Measurements from ENCODE around the gene HORMAD1.
"Not testable (repeated sequence)": the region's sequence is repeated elsewhere in the genome, so short reads cannot be mapped to it uniquely, and the experiment has no call there.

The HORMAD1 gene

DNA sequence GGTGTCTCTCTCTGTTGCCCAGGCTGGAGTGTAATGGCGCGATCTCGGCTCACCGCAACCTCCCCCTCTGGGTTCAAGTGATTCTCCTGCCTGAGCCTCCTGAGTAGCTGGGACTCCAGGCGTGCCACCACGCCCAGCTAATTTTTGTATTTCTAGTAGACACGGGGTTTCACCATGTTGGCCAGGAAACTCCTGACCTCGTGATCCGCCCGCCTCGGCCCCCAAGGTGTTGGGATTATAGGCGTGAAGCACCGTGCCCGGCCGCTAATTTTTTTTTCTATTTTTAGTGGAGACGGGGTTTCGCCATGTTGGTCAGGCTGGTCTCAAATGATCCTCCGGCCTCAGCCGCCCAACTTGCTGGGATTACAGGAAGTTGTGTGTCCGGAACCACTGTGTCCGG, 597 bp downstream of the HORMAD1 start:
- H3K27ac Mint-ChIP-seq: no peak overlapping the region
- H3K36me3 Mint-ChIP-seq: no peaks in the 10 kb centered on the region
- H3K9me3 Mint-ChIP-seq: no peaks in the 10 kb centered on the region

DNA sequence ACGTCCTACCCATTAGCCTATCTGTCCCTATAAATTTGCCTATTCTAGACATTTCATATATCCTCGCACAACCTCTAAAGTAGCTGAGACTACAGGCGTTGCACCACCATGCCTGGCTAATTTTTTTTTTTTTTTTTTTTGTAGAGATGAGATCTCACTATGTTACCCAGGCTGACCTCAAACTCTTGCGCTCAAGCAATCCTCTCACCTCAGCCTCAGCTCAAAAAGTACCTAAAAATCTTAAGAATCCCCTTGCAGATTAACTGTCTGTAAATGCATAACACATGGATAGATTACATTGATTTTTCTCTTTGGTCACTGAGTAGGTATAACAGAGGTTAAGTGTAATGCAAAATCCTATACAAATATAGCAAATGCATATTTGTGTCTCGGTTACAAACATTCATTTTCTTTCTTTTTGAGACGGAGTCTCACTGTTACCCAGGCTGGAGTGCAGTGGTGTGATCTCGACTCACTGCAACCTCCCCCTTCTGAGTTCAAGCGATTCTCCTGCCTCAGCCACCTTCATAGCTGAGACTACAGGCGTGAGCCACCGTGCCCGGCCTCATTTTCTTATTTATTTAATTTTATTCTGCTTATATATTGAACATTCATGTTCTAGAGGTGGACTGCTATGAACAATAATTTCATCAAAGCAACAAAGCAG, 2.3 kb downstream of the HORMAD1 start:
- Mint-ChIP-seq H3K9me3 (no peaks in the 10 kb centered on the region), H3K27ac (no peak overlapping the region), H3K36me3 (no peaks in the 10 kb centered on the region), H3K4me1 (no peaks in the 10 kb centered on the region), H3K27me3 (no peaks in the 10 kb centered on the region), H3K4me3 (no peak overlapping the region)

More for the DNA sequence above, 597 bp downstream of the HORMAD1 start:
- Mint-ChIP-seq H3K4me3 (no peak overlapping the region), H3K27me3 (no peaks in the 10 kb centered on the region), H3K4me1 (no peaks in the 10 kb centered on the region)

DNA sequence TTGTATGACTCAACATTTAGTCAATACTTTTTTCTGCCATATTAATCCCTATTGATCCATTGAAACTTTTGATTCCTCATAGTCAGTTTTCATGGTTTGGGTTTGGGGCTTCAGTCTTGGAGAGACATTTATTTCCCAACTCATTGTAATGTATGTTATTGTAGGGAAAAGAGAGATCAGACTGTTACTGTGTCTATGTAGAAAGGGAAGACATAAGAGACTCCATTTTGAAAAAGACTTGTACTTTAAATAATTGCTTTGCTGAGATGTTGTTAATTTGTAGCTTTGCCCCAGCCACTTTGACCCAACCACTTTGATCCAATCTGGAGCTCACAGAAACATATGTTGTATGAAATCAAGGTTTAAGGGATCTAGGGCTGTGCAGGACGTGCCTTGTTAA, 11.7 kb downstream of the HORMAD1 start:
- H3K9me3 Mint-ChIP-seq, H3K27ac Mint-ChIP-seq, H3K4me1 Mint-ChIP-seq, H3K36me3 Mint-ChIP-seq, H3K4me3 Mint-ChIP-seq, H3K27me3 Mint-ChIP-seq: not testable (repeated sequence)

DNA sequence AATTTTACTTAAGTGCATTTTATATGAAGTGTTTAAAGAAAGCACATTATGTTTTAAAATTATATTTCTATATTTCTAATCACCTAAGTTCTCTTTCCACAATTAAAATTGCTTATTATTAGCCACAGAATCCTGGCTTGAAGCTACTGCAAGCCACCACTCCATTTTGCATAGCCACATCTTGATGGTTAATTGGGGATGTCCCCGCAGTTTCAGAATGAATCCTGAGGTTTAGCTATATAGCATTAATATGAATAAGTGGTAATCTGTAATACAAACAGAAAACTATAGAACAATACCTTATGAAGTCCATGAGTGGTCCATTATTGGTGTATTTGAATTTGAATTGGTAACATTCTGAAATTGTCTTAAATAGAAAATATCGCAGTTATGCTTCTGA, 12.1 kb downstream of the HORMAD1 start:
- no peaks in the 10 kb centered on the region for H3K4me1 Mint-ChIP-seq
- no peaks in the 10 kb centered on the region for H3K36me3 Mint-ChIP-seq
- no peaks in the 10 kb centered on the region for H3K9me3 Mint-ChIP-seq
- no peak overlapping the region for H3K4me3 Mint-ChIP-seq
- no peaks in the 10 kb centered on the region for H3K27me3 Mint-ChIP-seq
- no peak overlapping the region for H3K27ac Mint-ChIP-seq

DNA sequence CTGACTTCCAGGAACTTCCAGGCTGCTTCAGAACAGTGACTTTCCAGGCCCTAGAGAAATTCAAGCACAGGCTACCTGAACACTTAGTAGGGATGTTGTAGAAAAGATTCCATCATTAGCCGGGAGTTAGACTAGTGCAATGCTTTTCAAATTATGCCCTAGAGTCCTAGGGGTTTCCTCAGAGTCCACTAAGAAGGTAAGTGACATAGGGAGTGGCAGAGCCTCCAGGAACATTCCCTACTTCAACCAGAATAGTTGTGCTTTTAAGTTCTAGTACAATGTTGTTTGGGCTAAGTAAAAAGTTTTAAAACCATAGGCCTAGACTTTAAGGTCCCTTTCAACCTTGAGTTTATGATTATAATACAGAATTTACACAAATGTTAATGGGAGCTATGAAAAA, 14.6 kb downstream of the HORMAD1 start:
- H3K9me3 Mint-ChIP-seq: no peaks in the 10 kb centered on the region
- H3K27me3 Mint-ChIP-seq: no peaks in the 10 kb centered on the region
- H3K36me3 Mint-ChIP-seq: no peaks in the 10 kb centered on the region
- H3K4me3 Mint-ChIP-seq: no peak overlapping the region
- H3K27ac Mint-ChIP-seq: no peak overlapping the region
- no peaks in the 10 kb centered on the region for H3K4me1 Mint-ChIP-seq

DNA sequence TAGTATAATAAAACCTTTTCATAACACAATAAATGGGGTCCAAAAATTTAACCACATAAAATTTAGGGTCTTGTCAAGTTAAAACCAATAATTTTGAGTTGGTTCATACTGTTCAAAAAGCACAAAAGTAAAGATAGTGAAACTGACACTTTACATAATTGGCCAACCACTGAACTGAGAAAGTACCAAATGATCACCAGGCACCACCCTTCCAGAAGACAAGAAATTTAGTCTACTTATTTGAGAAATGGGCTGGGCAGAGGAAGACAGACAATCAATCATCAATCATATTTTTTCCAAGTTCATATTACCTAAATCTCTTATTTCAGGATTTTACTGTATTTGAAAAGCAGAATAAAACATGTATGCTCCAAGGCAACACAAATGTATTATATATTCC, 17.3 kb downstream of the HORMAD1 start:
- no peaks in the 10 kb centered on the region for H3K36me3 Mint-ChIP-seq
- H3K9me3 Mint-ChIP-seq: no peaks in the 10 kb centered on the region
- no peak overlapping the region for H3K4me3 Mint-ChIP-seq
- H3K27ac Mint-ChIP-seq: no peak overlapping the region
- H3K4me1 Mint-ChIP-seq: peaks cover 4% of the 10 kb centered on the region
- H3K27me3 Mint-ChIP-seq: no peaks in the 10 kb centered on the region

DNA sequence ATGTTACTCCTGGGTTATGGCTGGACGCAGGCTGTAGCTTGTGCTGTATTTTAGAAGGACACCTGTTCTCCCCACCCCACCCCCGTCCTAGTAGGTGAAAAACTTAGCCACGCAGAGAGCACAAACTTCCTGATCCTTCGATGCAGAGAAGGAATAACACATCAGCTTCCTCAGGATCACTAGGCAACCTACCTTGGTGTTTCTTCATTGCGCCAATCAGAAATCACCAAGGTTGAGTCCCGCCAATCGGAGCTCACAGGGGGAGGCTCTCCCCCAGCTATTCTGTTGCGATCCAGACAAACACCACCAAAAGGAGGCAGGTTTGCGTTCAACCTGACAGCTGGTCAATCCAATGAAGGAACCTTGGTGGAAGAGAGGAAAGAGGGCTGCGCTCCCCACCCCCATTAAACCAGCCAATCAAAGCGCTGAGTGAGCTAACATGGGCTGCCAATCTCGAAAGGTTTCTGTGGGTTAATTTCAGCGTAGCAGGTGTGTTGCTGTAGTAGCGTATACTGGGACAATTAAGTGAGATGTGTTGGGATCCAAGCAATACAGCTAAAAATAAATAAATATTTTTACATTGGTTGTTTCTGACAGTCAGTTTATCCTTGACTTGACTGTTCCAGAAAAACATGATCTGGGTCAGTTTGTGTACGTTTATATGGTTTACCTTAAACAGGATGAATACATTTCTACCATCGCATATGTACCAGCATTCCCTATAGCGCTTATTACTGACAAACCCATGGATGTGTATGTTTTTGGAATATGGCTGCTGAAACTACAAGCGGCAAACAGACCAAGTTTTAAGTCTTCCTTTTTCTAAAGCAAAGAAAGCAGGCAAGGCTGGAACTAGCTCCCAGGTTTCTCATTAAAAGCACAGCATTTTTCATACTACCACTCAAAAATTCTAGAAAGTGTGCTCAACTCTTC, 23.4 kb downstream of the HORMAD1 start, which contains the start of gene GOLPH3L:
Gene GOLPH3L (minus strand): TSS at position 160 of the 933 bp plus-strand sequence. CDS start 2,316 bp downstream, outside the sequence.
- Mint-ChIP-seq H3K36me3 (peaks cover 7% of the 10 kb centered on the region), H3K27ac (peak within 1 kb of the TSS; percentile 90), H3K4me1 (peaks cover 49% of the 10 kb centered on the region), H3K4me3 (peak within 1 kb of the TSS; percentile 97), H3K27me3 (no peaks in the 10 kb centered on the region), H3K9me3 (no peaks in the 10 kb centered on the region)

DNA sequence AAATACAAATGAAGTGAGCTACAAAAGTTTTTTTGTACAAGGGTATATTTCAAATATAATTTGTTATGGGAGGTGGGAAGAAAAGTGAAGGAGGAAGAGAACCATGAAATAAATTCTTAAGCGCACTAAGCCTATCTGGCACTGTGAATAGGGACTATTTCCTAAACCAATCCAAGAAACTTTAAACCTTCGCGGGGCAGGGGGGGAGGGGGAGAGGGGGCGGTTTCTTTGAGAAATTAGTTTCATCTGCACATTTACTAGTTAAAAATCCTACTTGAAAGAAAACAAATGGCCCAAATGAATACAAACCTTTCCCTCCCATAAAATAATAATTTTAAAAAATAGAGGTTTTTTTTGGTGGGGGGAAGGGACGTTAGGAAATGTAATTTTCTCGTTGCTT, 24.1 kb downstream of the HORMAD1 start:
- Mint-ChIP-seq H3K36me3 (peaks cover 8% of the 10 kb centered on the region), H3K4me1 (peaks cover 50% of the 10 kb centered on the region)

DNA sequence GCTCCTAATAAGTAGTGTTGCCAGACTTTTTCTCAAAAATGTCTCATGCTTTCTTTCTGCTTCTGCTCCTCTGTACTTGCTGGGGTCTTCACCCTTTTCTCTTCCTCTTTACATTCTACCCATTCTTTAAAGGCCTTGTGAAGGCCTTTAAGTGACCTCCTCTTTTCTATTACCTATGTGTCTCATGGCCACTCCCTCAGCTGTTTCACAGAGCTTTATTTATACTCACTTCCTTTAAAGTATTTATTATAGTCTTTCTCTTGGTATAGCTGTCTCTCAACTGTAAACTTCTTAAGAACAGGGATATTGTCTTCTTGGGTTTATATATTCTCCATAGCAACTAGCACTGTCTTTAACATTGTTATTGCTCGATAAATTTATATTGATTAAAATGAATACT, 24.5 kb downstream of the HORMAD1 start:
- H3K36me3 Mint-ChIP-seq: peaks cover 11% of the 10 kb centered on the region
- peak overlapping the region; percentile 97 for H3K4me3 Mint-ChIP-seq
- peaks cover 53% of the 10 kb centered on the region for H3K4me1 Mint-ChIP-seq
- no peaks in the 10 kb centered on the region for H3K27me3 Mint-ChIP-seq
- H3K27ac Mint-ChIP-seq: peak overlapping the region; percentile 51
- H3K9me3 Mint-ChIP-seq: no peaks in the 10 kb centered on the region

More for the DNA sequence above, 24.1 kb downstream of the HORMAD1 start:
- Mint-ChIP-seq H3K27me3 (no peaks in the 10 kb centered on the region), H3K4me3 (peak overlapping the region; percentile 97), H3K9me3 (no peaks in the 10 kb centered on the region), H3K27ac (peak overlapping the region; percentile 90)

DNA sequence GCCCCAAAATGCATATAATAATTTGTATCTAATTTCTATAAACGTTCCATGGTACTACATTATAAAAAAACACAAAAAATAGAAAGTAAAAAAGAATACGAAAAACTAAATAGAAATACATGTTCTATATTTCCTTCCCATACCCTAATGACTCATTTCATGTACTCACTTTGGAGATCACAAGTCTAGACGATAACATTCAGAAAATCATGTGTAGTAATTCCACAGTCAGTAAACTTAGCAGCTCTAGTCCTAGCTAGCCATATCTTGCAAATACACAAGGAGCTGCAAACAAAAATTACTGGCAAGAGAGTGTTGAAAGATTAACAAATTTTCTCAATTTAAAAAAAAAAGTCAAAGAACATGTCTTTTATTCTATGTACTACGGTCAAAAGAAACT, 25.1 kb downstream of the HORMAD1 start:
- Mint-ChIP-seq H3K9me3 (no peaks in the 10 kb centered on the region), H3K4me1 (peaks cover 55% of the 10 kb centered on the region), H3K4me3 (peak overlapping the region; percentile 43), H3K27ac (peak overlapping the region; percentile 14), H3K27me3 (no peaks in the 10 kb centered on the region), H3K36me3 (peaks cover 11% of the 10 kb centered on the region)

DNA sequence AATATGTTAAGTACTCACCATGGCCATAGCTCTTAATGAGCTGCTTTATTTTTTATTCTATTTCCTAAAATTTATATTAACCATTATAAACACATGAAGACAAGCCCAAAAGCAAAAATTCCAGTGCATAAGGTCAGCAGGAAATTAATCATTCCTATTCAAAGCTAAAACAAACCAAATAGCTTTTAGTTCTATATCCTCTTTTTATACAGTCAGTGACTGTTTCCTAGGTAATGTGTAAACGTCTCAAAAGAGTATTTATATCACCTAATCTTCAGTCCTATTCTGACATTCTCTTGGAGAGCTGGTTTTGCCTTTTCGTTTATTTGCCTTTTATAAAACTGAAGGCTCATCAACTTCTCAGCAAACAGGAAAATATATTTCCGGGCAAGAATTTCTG, 28.0 kb downstream of the HORMAD1 start:
- H3K9me3 Mint-ChIP-seq: no peaks in the 10 kb centered on the region
- peaks cover 15% of the 10 kb centered on the region for H3K36me3 Mint-ChIP-seq
- H3K27me3 Mint-ChIP-seq: no peaks in the 10 kb centered on the region
- no peak overlapping the region for H3K4me3 Mint-ChIP-seq
- H3K27ac Mint-ChIP-seq: no peak overlapping the region
- H3K4me1 Mint-ChIP-seq: peaks cover 59% of the 10 kb centered on the region

DNA sequence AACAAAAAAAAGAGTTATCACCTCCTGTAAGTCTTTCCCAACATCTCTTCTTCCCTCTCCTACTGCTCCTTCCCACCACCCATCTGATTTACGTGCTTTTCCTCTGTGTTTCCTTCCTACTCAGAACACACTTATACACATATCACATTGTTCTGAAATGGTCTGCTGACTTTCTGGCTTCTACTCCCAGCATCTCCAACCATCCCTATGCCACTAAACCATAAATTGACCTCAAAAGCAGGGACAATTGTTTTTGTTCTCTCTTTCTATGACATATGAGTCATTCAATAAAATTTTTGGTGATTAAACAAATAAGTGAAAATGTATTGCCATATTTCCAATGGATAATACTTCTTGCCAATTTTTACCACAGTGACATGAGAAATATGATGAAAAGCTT, 31.9 kb downstream of the HORMAD1 start:
- no peaks in the 10 kb centered on the region for H3K9me3 Mint-ChIP-seq
- H3K4me1 Mint-ChIP-seq: peaks cover 33% of the 10 kb centered on the region
- H3K27me3 Mint-ChIP-seq: no peaks in the 10 kb centered on the region
- peak overlapping the region; percentile 31 for H3K27ac Mint-ChIP-seq
- peaks cover 12% of the 10 kb centered on the region for H3K36me3 Mint-ChIP-seq
- no peak overlapping the region for H3K4me3 Mint-ChIP-seq

DNA sequence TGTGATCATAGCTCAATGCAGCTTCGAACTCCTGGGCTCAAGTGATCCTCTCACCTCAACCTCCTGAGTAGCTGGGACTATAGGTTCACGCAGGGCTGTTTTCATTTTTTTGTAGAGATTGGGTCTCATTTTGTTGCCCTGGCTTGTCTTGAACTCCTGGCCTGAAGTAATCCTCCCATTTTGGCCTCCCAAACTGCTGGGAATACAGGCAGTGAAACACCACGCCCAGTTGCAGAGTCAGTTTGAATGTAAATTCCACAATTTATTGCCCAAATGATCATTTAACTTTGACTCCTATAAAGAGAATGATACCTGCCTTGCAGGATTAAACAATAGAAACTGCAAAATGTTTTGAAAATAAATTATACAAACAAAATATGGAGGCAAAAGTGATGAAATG, 34.4 kb downstream of the HORMAD1 start:
- Mint-ChIP-seq H3K27ac (no peak overlapping the region), H3K36me3 (peaks cover 9% of the 10 kb centered on the region), H3K4me3 (no peak overlapping the region), H3K9me3 (no peaks in the 10 kb centered on the region), H3K27me3 (no peaks in the 10 kb centered on the region), H3K4me1 (peaks cover 27% of the 10 kb centered on the region)

DNA sequence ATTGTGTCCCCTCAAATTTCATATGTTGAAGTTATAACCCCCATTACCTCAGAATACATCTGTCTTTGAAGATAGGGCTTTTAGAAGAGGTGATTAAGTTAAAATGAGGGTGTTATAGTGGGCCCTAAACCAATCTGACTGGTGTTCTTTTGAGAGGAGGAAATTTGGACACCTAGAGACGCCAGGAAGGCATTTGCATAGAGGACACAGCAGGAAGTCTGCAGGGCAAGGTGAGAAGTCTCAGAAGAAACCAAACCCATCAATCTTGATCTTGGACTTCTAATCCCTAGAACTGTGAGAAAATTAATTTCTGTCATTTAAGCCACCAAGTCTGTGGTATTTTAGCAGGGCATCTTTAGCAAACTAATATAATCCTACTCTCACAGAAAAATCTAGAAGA, 36.8 kb downstream of the HORMAD1 start:
- H3K27ac Mint-ChIP-seq: no peak overlapping the region
- H3K9me3 Mint-ChIP-seq: no peaks in the 10 kb centered on the region
- no peak overlapping the region for H3K4me3 Mint-ChIP-seq
- H3K4me1 Mint-ChIP-seq: peaks cover 21% of the 10 kb centered on the region
- no peaks in the 10 kb centered on the region for H3K27me3 Mint-ChIP-seq
- peaks cover 14% of the 10 kb centered on the region for H3K36me3 Mint-ChIP-seq

DNA sequence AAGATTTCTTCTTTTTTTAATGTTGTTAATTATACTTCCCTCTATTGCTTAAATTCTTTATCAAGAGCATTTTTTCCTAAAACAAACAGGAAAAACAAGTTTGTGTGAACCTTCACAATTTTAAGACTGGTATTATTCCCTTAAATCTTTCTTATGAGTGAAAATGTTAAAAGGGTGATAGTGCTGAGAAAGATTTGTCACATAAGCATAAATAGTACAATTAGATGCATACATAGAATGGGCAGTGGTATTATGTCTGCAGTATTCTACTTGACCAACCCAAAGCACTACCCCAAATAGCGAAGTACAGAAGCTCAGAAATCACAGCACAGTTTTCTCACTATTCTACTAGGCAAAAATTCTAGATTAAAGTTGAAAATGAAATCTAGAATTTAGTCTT, 41.7 kb downstream of the HORMAD1 start:
- H3K4me1 Mint-ChIP-seq: peaks cover 17% of the 10 kb centered on the region
- H3K27ac Mint-ChIP-seq: no peak overlapping the region
- no peaks in the 10 kb centered on the region for H3K9me3 Mint-ChIP-seq
- no peak overlapping the region for H3K4me3 Mint-ChIP-seq
- no peaks in the 10 kb centered on the region for H3K27me3 Mint-ChIP-seq
- H3K36me3 Mint-ChIP-seq: peaks cover 15% of the 10 kb centered on the region

DNA sequence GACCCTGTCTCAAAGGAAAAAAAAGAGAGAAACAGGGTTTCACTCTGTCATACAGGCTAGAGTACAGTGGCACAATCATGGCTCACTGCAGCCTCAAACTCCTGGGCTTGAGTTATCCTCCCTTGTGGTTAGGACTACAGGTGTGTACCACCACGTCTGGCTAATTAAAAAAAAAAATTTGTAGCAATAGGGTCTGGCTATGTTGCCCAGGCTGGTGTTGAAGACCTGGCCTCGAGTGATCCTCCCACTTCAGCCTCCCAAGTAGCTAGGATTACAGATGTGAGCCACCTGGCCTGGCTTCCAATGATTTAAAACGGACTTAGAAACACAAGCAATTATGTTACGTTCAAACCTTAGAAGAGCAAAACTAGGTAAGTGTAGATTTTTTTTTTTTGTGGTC, 45.8 kb downstream of the HORMAD1 start:
- no peak overlapping the region for H3K27ac Mint-ChIP-seq
- peaks cover 6% of the 10 kb centered on the region for H3K4me1 Mint-ChIP-seq
- no peaks in the 10 kb centered on the region for H3K9me3 Mint-ChIP-seq

More for the DNA sequence above, 45.8 kb downstream of the HORMAD1 start:
- no peak overlapping the region for H3K4me3 Mint-ChIP-seq
- H3K36me3 Mint-ChIP-seq: peaks cover 11% of the 10 kb centered on the region
- H3K27me3 Mint-ChIP-seq: no peaks in the 10 kb centered on the region
